Endometrial microvascular endothelial cells (primary cell): ENCODE results near the gene ACBD5. TPM values are rescaled to one million over a fixed set of nuclear protein-coding genes. Genes with fewer than 3 reads are reported as not detected.
"Not testable (repeated sequence)": the region's sequence is repeated elsewhere in the genome, so short reads cannot be mapped to it uniquely, and the experiment has no call there.

ENCODE experiments used
- in situ Hi-C: cut with HindIII; loops from 2 replicates; pipeline ENCODE4 v1.10.0; 2017; ENCODE audit warnings: low sequenced_read_pairs, low pct_unique_long_range_greater_than_20kb; ENCODE audit errors: inconsistent ontology term
- total RNA-seq: library from RNA; depleted of rRNA; stranded (reverse); fragments of >200 nt; gene quantifications from one replicate; pipeline ENCODE4 v1.2.3, GENCODE V29; 2015; ENCODE audit errors: inconsistent ontology term

ACBD5 gene
- total RNA-seq, 1 donor from 2014 or later: 20.6 TPM

GRCh38 chr10:27156566-27156965, 84.0 kb downstream of the ACBD5 start:
- in situ Hi-C loops: not testable (repeated sequence)

DNA sequence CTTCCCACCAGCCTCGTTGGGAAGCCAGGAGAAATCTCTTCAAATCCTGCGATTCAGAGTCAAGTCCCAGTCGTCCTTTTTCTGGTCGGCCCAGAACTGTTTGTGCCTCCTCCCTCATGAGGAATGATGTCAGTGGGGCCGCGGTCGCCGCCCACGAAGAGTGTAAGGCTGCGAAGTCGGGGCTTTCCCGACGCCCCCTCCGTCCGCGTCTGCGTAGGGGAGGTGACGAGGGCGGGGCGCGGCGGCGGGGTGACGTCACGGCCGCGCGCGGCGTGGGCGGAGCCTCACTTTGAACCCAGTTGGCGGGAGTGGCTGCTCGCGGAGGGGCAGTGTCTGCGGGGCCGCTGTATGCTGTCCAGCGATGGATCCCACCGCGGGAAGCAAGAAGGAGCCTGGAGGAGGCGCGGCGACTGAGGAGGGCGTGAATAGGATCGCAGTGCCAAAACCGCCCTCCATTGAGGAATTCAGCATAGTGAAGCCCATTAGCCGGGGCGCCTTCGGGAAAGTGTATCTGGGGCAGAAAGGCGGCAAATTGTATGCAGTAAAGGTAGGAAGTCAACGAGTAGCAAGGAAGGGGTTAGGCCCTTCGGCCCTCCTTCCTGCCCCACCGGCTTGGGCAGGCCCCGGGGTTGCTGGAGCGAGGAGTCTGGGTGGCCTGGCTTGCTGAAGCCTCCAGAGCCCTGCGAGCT, 85.4 kb downstream of the ACBD5 start, which contains the start of gene MASTL:
TSS of gene MASTL (plus strand) at position 287 of the 689 bp plus-strand sequence. CDS start at position 362, 75 bp downstream.
- in situ Hi-C loops: no loop called here

DNA sequence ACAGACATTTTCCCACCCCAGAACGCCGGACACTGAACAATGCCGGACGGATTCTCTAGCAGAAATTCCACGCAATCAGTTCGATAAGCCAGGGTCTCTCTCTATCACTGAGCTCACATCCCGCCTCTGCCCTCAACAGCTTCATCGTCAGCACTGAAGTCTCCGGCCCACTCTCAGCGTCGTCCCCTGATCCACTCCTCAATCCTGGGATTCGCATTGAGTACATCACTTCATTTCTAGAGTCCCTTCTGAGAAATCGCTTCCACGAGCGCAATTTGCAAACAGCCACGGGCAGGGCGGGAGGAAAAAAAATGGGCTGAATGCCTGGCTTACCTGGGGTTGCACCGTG, 86.8 kb downstream of the ACBD5 start:
- in situ Hi-C loops: no loop called here

DNA sequence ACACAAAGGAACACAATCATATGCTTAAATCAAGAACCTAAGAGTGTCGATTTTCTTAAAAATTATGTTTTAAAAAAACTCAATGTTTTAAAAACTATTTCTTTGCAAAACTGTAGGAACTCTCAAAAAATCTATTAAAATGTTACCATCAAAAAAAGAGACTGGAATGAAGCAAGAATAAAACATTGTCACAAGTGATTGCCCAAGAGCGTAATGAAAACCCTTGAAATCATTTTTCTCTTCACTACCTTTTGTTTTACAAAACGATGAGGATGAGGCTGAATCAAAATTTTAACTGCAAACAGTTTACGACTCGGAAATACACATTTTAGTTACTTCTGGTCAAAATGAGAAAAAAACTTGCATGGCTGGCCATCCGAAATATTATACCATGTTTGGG, 87.3 kb downstream of the ACBD5 start:
- in situ Hi-C loops: no loop called here

- in situ Hi-C loops: no loop called here
Observed at GRCh38 chr10:27152687-27153086, 87.9 kb downstream of the ACBD5 start.

DNA sequence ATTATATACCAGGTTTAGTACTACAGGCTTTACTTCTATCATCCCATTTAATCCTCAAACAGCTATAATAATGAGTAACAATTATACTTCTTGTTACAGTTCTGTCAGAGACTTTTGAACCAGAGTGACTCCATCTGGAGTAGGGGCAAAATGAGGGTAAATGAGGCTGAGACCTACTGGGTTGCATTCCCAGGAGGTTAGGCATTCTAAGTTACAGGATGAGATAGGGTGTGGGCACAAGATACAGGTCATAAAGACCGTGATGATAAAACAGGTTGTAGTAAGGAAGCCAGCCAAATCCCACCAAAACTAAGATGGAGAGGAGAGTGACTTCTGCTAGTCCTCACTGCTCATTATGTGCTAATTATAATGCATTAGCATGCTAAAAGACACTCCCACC, 90.3 kb downstream of the ACBD5 start:
- in situ Hi-C loops: no loop called here

DNA sequence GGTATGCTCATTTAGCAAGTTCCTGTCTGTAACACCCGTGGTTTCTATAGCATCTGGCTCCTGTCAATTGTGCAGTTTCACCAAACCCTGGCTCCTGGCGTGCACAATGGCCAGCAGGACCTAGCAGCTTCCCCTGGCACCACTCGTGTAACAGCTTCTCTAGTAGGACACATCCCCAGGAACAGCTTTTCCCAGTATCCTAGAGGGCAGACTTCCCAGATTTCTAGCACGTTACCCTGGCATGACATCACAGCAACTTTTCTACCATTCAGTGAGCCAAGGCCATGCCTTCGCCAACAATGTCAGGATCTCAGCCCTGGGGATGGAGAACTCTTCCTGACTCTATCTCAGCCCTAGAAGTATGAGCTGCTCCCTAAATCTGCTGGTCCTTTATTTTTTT, 92.9 kb downstream of the ACBD5 start:
- in situ Hi-C loops: no loop called here

GRCh38 chr10:27145937-27146336, 94.7 kb downstream of the ACBD5 start:
- in situ Hi-C loops: no loop called here

Other genes with a start within 250 kb of the ACBD5 start
- gene ANKRD26, start 140.3 kb downstream of the ACBD5 start, total RNA-seq: 4.0 TPM
- gene YME1L1, start 86.4 kb downstream of the ACBD5 start, total RNA-seq: 103 TPM
- 16.4 TPM for gene MASTL, start 85.4 kb downstream of the ACBD5 start, total RNA-seq